ENCODE results near the gene CTSD.
A peak's percentile ranks its signal among the peaks of the same experiment; 100 is the strongest.

The CTSD gene

DNA sequence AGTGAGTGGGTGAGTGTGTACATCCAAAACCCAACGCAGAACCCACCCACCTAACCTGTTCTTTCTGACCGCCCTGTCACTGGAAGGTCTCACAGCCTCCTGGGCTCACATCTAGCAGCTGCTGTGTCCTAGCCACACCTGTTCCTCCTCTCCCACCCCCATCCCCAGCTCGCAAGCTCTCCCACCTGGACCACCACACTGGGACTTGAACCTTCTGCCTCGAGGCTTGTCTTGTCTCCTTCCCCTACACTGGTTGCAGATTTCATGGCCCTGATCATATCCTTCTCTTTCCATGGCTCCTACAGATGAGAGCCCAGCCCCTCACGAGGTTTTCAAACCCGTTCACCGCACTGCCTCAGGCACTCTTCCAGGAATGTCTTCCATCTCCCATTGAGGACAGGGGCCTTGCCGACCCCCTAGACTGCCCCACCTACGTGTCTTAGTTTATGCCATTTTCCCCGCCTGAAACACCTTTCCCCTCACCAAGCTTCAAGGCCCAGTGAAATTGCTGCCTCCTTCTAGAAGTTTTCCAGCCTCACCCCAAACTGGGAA is 20.1 kb downstream of the CTSD start:
- no peak for DNase-seq

DNA sequence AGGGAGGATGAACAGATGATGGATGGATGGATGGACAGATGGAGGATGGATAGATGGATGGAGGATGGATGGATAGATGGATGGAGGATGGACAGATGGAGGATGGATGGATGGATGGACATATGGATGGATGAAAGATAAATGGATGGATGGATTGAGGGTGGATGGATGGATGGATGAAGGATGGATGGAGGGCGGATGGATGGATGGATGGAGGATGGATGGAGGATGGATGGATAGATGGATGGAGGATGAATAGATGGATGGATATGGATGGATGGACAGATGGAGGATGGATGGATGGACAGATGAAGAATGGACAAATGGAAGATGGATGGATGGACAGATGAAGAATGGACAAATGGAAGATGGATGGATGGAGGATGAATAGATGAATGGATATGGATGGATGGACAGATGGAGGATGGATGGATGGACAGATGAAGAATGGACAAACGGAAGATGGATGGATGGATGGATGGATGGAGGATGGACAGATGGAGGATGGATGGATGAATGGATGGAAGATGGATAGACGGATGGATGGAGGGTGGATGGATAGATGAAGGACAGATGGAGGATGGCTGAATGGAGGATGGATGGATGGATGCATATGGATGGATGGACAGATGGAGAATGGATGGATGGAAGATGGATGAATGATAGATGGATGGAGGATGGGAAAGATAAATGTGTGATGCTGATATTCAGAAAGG is 20.7 kb downstream of the CTSD start:
- DNase-seq = no peak

DNA sequence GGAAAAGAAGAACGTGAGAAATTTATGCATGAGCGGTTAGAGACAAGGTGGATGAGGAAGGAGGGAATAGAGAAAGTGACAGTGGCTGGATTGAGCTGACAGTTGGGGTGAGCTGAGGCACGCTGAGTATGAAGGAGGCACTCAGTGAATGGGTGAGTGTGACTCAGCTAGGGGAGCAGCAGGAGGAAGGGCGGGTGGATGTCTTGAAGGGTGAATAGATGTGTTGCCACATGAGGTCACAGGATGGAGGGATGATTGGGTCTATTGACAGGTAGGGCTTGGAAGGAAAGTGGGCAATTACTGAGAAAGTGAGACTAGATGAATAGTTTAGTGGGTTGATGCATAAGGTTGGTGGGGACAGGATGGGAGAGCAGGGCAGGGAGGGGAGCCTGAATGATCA is 21.4 kb downstream of the CTSD start:
- DNase-seq = peak in 1 of 3 donors; percentile 17

DNA sequence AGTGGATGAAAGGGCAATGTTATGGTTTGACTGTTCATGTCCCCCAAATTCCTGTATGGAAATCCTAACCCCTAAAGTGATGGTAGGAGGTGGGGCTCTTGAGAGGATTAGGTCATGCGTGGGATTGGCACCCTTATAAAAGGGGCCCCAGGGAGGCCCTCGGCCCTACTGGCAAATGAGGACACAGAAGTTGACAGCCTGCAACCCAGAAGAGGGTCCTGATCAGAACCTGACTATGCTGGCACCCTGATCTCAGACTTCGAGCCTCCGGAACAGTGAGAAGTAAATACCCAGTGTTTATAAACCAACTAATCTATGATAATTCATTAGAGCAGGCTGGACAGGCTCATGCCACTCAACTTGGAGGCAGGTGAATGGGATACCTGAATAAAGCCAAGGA is 22.0 kb downstream of the CTSD start:
- no peak for DNase-seq

DNA sequence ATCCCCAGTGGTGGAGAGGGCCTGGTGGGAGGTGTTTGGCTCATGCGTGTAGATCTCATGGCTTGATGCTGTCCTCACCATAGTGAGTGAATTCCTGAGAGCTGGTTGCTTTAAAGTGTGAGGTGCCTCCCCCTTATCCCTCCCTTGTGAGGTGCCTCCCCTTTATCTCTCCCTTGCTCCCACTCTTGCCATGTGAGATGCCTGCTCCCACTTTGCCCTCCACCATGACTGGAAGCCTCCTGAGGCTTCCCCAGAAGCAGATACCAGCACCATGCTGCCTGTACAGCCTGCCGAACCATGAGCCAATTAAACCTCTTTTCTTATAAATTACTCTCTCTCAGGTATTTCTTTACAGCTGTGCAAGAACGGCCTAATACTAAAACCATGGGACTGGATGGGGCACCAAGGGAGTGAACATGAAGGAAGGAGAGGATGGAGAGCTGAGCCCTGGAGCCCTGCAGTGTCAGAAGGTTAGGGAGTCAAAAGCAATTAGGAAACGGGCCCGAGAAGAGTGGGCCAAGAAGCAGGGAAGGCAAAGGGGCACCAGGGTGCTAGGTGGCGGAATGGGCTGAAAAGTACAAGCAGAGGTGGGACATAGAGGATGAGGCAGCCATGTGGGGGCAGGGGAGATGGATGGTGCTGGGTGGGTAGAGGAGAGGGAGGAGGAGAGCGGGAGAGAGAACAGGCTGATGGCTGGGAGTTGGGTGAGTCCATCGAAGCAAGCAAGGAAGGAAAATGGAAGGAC is 22.8 kb downstream of the CTSD start:
- DNase-seq = no peak

DNA sequence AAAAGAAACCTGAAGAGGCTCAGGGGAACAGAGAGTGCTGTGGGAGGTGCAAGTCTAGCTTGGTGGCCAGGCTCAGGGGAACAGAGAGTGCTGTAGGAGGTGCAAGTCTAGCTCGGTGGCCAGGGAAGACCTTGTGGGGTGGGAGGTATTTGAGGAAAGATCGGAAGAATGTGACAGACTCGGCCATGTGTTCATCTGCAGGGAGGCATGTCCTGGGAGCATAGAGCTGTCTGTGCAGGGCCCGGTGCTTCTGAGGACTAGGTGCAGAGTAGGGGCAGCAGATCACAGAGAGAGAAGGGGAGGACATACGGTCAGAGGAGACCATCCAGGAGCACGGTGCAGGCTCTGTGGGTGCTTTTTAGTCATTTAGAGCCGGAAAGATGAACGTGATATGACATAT is 24.2 kb downstream of the CTSD start:
- DNase-seq = no peak

DNA sequence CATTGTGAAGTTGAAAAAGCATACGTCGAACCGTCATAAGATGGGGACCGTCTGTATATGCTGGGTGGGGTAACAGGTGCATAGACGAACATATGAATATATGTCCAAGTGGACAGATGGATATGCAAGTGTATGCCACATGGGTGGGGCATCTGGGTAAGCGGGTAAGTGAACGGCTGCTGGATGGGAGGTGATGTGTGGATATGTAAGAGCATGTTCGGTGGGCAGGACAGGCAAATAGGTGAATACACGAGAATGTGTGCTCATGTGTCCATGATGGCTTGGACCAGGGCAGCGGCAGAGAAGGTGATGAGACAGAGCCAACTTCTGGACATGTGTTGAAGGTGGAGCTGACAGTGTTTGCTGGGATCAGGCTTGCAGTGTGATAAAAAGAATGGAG is 25.3 kb downstream of the CTSD start:
- no peak for DNase-seq

DNA sequence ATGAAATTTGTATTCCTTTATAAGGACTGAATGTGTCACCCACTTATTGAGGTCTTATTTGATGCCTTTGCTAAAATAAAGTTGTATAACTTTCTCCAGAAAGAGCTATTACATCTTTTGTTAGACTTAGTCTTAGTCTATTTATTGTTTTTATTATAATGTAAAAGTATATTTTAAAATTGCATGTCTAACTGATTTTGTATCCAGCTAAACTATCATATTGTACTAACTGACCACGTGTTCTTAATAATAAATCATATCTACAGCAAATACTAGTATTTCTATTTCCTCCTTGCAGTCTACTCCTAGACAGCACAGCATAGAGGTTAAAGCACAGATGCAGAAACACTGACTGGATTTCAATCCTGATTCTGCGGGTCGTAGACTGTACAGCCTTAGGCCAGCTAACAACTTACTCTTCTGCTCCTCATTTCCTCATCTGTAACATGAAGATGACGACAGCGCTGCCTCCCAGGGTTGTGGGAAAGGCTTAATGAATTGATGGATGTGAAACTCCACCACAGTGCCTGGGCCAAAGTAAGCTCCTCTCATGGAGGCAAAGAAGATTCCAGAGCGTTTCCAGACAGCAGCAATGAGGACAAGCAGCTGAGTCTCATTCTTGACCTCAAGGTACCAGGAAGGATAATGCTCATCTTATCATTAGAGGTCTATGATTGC is 26.5 kb downstream of the CTSD start:
- no peak for DNase-seq

DNA sequence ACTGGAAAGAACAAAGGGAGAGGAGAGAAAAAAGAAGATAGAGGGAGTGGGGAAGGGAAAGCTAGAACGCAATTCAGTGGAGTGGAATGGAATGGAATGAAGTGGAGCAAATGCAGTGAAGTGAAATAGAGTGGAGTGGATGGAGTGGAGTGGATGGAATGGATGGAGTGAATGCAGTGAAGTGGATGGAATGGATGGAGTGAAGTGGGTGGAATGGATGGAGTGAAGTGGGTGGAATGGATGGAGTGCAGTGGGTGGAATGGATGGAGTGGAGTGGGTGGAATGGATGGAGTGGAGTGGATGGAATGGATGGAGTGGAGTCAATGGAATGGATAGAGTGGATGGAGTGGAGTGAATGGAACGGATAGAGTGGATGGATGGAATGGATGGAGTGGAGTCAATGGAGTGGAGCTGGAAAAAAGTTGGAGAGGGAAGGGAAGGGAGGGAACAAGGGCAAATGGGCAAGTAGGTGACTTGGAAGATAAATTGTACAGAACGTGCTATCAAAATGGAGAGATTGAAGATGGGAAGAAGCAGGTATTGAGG is 27.2 kb downstream of the CTSD start:
- no peak for DNase-seq

DNA sequence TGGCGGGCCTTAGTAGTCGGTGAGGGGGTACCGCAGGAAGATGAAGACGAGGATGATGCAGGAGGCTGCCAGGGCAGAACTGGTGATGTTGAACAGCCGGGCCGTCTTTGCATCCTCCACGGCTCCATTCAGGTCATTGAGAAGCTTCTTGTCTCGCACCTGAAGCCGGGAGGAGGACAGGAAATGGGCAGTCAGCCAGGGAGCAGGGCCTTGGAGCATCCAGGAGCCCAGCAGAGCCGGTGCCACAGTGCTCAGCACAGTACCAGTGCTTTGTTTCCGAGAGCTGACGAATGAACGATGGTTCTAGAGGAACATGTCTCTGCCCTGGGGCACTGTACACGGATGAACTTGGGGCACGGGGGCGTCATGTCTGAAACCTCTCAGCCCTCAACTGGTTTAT is 28.5 kb downstream of the CTSD start:
- no peak for DNase-seq

DNA sequence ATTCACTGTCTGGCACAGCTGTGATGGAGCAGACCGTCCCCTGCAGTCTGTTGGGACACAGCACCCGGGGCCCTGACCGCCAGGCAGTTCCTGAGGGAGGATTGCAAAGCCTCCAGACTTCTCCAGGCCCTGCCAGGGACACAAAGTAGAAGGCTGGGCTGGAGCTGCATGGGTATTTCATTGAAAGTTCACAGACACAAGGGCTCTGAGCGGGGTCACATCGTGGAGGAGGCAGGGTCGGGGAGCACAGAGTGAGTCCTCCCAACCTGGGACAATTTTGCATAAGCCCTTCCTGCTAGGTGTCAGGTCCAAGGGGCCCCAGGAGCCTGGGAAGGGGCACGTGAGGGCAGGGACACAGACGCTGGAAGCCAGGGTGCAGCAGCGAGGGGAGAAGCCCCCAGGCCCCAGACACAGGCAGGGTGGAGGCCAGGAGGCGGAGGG is 29.1 kb downstream of the CTSD start:
- no peak for DNase-seq

DNA sequence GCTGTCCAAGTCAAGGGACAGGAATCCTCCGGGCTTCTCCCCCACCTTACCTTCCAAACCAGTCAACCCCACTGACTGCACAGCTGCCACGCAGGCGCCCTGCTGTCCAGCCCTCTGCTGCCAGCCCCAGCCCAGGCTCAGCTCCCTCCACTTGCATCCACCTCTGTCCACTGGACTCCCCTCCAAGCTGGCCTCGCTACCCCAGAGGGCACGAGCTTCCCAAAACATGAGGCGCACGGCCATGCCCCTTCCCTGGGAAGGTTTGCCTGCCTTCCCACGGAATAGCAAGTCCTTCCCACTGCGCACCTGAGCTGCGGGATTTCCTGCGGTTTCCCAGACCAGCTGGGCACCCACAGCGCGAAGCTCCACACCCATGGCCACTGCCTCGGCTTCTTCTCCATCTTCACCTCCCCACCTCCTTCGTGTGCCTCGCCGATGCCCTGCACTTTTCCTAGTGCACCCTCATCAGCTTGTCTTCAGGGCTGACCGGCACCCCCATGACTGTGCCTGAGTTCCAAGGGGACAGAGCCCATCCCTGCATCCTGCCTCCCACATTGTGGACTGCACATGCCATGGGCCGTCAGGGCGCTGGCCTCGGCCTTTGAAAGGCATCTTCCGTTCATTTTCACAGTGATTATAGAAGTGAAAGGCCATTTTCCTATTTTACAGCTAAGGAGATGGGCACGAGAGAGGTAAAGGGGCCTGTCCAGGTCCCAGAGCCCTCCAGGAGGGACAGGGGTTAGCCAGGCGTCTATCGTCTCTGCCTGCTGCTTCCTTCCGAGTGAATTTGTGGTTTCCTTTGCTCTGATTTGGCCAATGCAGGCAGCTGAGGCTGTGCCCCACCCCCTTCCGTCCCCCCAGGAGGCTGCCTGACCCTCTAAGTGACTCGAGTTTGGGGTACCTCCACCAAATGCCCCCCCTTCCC is 29.7 kb downstream of the CTSD start:
- DNase-seq = no peak

DNA sequence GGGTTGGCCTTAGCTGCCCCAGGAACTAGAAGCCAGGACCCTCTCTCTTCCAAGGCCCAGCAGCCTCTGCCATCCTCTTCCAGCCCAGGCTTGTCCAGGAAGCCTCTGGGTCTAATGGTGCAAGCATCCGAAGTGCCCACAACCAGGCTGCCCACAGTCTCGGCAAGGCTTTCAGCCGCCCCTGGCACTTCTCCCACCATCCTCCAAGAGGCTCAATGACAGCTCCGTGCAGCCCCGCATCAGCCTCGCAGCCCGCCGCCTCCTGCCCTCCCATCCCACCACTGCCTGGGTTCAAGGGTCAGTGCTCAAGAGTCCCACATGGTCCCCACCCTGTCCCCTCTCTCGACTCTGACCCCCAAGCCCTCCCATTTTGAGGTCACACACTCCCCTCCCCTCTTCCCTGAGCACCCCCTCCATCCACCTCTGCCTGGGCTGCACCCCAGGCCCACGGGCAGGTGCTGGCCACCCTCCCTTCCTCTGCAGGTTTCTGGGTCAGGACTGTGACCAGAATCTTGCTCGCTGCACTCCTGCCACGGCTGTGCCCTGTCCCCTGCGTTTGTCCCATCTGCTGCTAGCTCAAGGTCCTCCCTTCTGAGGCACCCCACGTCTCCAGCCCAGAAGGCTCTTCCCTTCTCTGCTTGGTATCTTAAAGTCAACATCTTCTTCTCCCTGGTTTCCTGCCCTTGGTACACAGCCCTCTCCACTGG is 30.6 kb downstream of the CTSD start:
- no peak for DNase-seq

DNA sequence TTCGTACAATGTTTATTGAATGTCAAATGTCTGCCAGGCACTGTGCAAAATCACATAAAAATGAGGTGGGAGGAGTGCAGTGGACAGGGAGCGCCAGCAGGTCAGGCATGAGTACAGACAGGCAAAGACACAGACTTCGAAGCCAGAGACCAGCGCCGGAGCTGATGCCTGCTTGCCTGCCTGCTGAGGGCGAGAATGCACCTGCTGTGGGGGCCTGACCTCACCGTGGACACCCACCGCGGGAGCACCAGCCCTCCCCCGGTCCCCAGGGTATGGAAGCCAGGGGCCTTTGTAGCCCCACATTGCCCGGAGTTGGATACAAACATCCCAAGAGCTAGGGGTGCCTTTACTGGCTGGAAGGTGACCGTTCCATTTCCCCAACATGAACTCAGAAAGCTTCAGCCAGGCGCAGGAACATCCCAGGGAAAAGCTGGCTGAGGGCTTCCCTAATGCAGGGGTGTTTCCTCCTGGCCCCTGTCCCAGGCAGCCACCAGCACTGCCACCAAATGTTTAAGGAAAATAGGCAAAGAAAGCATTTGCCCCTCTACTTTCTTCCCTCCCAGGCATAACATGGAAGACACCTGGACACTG is 31.2 kb downstream of the CTSD start:
- no peak for DNase-seq

DNA sequence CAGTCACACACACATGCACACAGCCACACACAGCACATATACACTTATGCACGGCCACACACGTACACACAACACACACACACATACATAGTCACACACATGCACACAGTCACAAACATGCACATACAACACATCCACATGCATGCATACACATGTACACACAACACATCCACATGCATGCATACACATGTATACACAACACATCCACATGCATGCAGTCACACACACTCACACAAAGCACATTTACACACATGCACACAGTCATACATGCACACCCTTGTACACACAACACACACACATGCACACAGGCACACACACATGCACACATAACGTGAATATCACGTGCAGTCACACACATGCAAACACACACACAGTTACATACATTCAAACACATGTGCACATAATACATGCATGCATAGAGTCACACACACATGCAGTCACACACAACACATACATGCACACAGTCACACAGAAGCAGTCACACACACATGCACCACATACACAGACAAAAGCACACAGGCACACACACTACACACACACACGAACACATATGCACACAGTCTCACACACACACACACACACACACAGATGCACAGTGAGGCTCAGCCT is 32.2 kb downstream of the CTSD start:
- no peak for DNase-seq

DNA sequence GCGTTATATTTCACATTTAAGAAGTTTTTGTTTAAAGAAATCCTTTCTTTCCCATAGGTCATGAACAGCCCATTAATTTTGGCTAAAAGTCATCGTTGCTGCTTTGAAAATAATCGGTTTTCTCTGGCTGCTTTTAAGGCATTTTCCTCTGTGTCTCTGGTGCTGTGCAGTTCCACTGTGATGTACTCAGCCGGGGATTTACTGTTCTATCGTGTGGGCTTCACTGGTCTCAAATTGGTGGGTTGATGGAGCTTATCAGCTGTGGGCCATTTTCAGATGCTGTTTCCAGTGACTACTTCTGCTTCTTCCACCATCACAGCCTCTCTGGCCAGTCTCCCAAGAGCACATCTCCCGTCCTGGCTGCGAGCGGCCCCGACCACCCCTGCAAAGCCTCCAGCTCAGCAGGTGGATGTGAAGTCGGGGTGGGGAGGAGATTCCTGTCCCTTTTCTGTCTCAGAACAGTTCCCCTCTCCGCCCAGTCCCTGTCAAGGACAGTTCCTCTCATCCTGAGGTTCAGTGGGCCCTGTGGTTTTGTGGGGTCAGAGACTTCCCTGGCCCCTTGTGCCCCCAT is 33.6 kb downstream of the CTSD start:
- no peak for DNase-seq

DNA sequence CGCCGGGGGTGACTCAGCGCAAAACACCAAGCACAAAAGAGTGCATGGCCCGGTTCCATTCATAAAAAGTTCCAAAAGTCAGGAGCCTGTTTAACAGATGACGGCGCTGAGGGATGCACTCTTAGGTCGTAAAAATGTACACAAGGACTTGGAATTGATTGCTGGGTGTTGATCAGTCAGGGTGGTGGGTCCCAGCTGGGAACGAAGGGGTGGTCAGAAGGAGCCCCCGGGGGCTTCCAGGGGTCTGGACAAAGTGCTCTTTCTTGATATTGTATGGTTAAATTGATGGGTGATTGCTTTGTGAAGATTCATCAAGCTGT is 34.1 kb downstream of the CTSD start:
- DNase-seq = no peak

DNA sequence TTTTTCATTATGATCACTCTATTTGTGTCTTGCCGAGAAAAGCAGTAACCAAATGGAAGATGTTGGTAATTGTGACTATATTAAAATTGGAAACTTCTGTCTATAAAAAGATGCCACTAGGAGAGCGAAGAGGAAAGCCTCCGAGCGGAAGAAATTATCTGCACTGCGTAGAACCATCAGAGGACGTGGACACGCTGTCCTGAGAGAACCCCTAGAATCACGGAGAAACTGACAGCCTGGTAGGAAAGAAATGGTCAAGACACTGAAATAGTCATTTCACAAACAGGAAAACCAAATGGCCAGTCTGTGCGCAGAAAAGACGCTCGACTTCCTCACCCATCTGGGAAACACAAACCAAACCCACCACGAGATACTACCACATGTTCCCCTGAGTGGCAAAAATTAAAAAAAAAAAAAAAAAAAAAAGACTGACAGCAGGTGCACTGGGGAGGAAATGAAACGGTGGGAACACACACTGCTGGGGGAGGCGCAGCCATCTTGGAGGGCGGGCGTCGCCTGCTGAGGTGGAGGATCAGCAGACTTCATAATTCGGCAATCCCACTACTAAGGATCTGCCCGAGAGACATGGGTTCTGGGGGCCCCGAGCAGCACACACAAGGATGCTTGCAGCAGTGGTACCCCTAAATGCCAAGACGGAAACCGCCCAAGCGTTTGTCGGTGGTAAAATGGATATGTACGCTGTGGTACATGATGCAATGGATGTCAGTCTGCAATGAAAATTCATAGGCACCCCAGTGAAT is 34.6 kb downstream of the CTSD start:
- no peak for DNase-seq

DNA sequence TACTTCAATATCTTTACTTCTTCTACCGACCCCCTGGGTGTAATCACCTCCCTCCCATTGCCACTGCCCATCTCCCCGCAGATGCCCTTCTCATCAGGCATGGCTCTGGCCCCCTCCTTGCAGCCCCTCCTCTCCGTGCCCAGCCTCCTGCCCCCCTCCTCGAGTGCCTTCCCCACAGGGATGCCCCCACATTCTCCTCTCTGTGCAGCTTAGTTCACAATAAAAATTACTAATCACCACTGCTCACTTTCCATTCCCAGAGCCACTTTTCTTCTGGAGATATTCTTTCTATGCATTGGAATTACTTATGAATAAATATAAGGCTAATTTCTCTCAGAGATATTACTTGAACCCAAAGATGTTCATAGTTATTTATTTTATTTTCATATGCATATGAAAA is 35.4 kb downstream of the CTSD start:
- DNase-seq = no peak

DNA sequence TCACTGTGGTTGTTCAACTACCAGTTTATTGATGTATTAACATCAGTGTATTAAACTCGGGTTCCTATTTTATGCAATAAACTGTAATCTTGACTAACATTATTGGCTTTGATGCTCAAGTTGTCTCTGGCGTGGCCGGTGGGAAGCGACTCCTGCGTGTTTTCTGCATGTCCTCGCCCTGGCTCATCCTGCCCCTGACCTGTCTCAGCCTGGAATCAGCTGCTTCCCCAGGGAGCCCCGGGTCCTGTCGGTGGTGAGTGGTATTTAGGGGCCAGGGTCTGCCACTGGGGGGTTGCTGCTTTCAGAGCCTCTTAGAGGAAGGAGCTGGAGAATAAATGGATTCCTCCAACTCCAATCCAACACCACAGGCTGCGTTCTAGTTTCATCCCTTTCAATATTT is 35.9 kb downstream of the CTSD start:
- DNase-seq = no peak

Data from suppressor macrophage treated with lipopolysaccharide for 1 hour (primary cell).